PC-9 (cell line): ENCODE measurements around the gene SUMF1. TPM values are rescaled to one million over a fixed set of nuclear protein-coding genes. Genes with fewer than 3 reads are reported as not detected.

Source experiments
- BruUV-seq: library from RNA; stranded (reverse); fragments of 400-500 nt; replicated peaks from 2 replicates; lab custom pipeline; 2021; lab: Mats Ljungman, UMichigan
- CTCF ChIA-PET: fragments of 300-600 bp; sonication (Branson Sonifier 250); formaldehyde crosslinking; loops from one replicate; lab custom pipeline; 2022; ENCODE audit warnings: antibody characterized with exemption; lab: Charles Lee
- POLR2A ChIA-PET: fragments of 300-600 bp; sonication (Branson Sonifier 250); formaldehyde crosslinking; loops from one replicate; lab custom pipeline; 2022; ENCODE audit warnings: antibody characterized with exemption; ENCODE audit not compliant: unreplicated experiment; lab: Charles Lee
- DNase-seq, 2 experiments: peaks; one replicate each; pipeline versions ENCODE4 v3.0.0 to v3.0.0-alpha.2; 2015 to 2022; ENCODE audit warnings: mixed read lengths in 1 of 2
- H2AFZ ChIP-seq: fragments of 200-600 bp; sonication (generic); 2 replicates; pipeline ENCODE4 v1.8.1; 2017; ENCODE audit warnings: antibody characterized with exemption
- H3F3A ChIP-seq: fragments of 200-600 bp; sonication (generic); 2 replicates; pipeline ENCODE4 v1.8.1; 2017; ENCODE audit warnings: antibody characterized with exemption, mild to moderate bottlenecking, low read depth; ENCODE audit not compliant: insufficient read depth
- H3K27ac ChIP-seq: fragments of 200-600 bp; sonication (generic); 2 replicates; pipeline ENCODE4 v1.6.1; 2016; ENCODE audit warnings: mixed run types
- H3K27me3 ChIP-seq: fragments of 200-600 bp; sonication (generic); 2 replicates; pipeline ENCODE4 v1.6.1; 2016; ENCODE audit warnings: low read depth, mixed run types; ENCODE audit not compliant: insufficient read depth
- H3K36me3 ChIP-seq: fragments of 200-600 bp; sonication (generic); 2 replicates; pipeline ENCODE4 v1.6.1; 2016; ENCODE audit warnings: low read depth, mixed run types
- H3K4me1 ChIP-seq: fragments of 200-600 bp; sonication (generic); replicated peaks from 2 replicates; pipeline ENCODE4 v1.6.1; 2016; ENCODE audit warnings: mixed run types; ENCODE audit not compliant: insufficient read depth
- H3K4me2 ChIP-seq: fragments of 200-600 bp; sonication (generic); 2 replicates; pipeline ENCODE4 v1.6.1; 2017; ENCODE audit warnings: mixed run types
- H3K4me3 ChIP-seq: fragments of 200-600 bp; sonication (generic); 2 replicates; pipeline ENCODE4 v1.6.1; 2016; ENCODE audit warnings: mixed run types
- H3K79me2 ChIP-seq: fragments of 200-600 bp; sonication (generic); 2 replicates; pipeline ENCODE4 v1.6.1; 2017; ENCODE audit warnings: low read depth, mixed run types
- H3K9me2 ChIP-seq: fragments of 200-600 bp; sonication (generic); 2 replicates; pipeline ENCODE4 v1.8.1; 2017; ENCODE audit warnings: mild to moderate bottlenecking; ENCODE audit not compliant: insufficient read depth
- H3K9me3 ChIP-seq: fragments of 200-600 bp; sonication (generic); 2 replicates; pipeline ENCODE4 v1.8.1; 2016; ENCODE audit warnings: low read depth; ENCODE audit not compliant: insufficient read depth
- H4K20me1 ChIP-seq: fragments of 200-600 bp; sonication (generic); 2 replicates; pipeline ENCODE4 v1.8.1; 2017; ENCODE audit not compliant: insufficient read depth
- CTCF ChIP-seq: fragments of 200-600 bp; sonication (generic); conservative IDR thresholded peaks from 2 replicates; pipeline ENCODE4 v1.6.1; 2017; ENCODE audit warnings: mixed run types, antibody characterized with exemption, mild to moderate bottlenecking, moderate library complexity
- EZH2 ChIP-seq: fragments of 200-600 bp; sonication (generic); IDR thresholded peaks from 2 replicates; pipeline ENCODE4 v1.8.0; 2017; ENCODE audit warnings: antibody characterized with exemption, low read depth
- intact Hi-C: fragments of 100-400 bp; cut with micrococcal nuclease; formaldehyde crosslinking; loops from one replicate; pipeline ENCODE4 v1.10.0; 2022; ENCODE audit not compliant: unreplicated experiment
- total RNA-seq: library from RNA; stranded (reverse); gene quantifications from 2 replicates; pipeline ENCODE4 v1.2.3, GENCODE V29; 2021

The SUMF1 gene
- total RNA-seq, 1 experiment from 2014 or later, result 41.6 TPM

GRCh38 chr3:4504340-4505261, 37.5 kb upstream of the SUMF1 start:
- ChIA-PET CTCF (no interaction called here), POLR2A (no interaction called here)
- Histone ChIP-seq H3K9me2 (no peaks in the 10 kb centered on the region), H3K27me3 (no peaks in the 10 kb centered on the region), H3K79me2 (no peaks in the 10 kb centered on the region), H3K4me1 (no peaks in the 10 kb centered on the region), H3K9me3 (no peaks in the 10 kb centered on the region), H3K4me2 (no peak overlapping the region), H4K20me1 (no peaks in the 10 kb centered on the region), H3K4me3 (no peak overlapping the region), H3F3A (no peaks in the 10 kb centered on the region), H3K36me3 (no peaks in the 10 kb centered on the region), H3K27ac (no peak overlapping the region), H2AFZ (no peak overlapping the region)
- no peak for DNase-seq
- BruUV-seq, result no TSS peak
- intact Hi-C loops, result no loop called here
- TF ChIP-seq EZH2 (no peak), CTCF (no peak)

- intact Hi-C loops, result no loop called here
- H3K4me2 ChIP-seq, result no peak overlapping the region
- H3K27ac ChIP-seq, result no peak overlapping the region
- no peak for DNase-seq
- no peak overlapping the region for H3K4me3 ChIP-seq
- no peak overlapping the region for H2AFZ ChIP-seq
- no peaks in the 10 kb centered on the region for H3K9me2 ChIP-seq
- H3K27me3 ChIP-seq, result no peaks in the 10 kb centered on the region
- H3K4me1 ChIP-seq, result no peaks in the 10 kb centered on the region
- BruUV-seq, result no TSS peak
- no peak for TF ChIP-seq EZH2
- TF ChIP-seq CTCF, result no peak
- no peaks in the 10 kb centered on the region for H3K9me3 ChIP-seq
- H3K79me2 ChIP-seq, result no peaks in the 10 kb centered on the region
- H4K20me1 ChIP-seq, result no peaks in the 10 kb centered on the region
- ChIA-PET POLR2A (no interaction called here), CTCF (no interaction called here)
- H3K36me3 ChIP-seq, result no peaks in the 10 kb centered on the region
- H3F3A ChIP-seq, result no peaks in the 10 kb centered on the region
Observed at GRCh38 chr3:4503050-4503449, 36.0 kb upstream of the SUMF1 start.

- no peak for TF ChIP-seq EZH2
- TF ChIP-seq CTCF, result no peak
- Histone ChIP-seq H3K9me2 (no peaks in the 10 kb centered on the region), H3K36me3 (no peaks in the 10 kb centered on the region), H3K27me3 (no peaks in the 10 kb centered on the region), H3K27ac (no peak overlapping the region), H3K4me2 (no peak overlapping the region), H3F3A (no peaks in the 10 kb centered on the region), H3K4me1 (no peaks in the 10 kb centered on the region), H2AFZ (no peak overlapping the region), H3K79me2 (no peaks in the 10 kb centered on the region), H3K4me3 (no peak overlapping the region), H3K9me3 (no peaks in the 10 kb centered on the region), H4K20me1 (no peaks in the 10 kb centered on the region)
- no peak for DNase-seq
- POLR2A ChIA-PET, result no interaction called here
- intact Hi-C loops, result no loop called here
- BruUV-seq, result no TSS peak
- CTCF ChIA-PET, result no interaction called here
Observed at GRCh38 chr3:4501927-4502326, 34.9 kb upstream of the SUMF1 start.
